Skeletal muscle tissue (tissue), 4 donors: ENCODE data around the gene RAB30. TPM values are rescaled to one million over a fixed set of nuclear protein-coding genes. Genes with fewer than 3 reads are reported as not detected.

Experiments
- H3K27ac ChIP-seq: one replicate; pipeline ENCODE4 v1.7.0; 2013; ENCODE audit warnings: mild to moderate bottlenecking, low read depth, low read length, inconsistent platforms
- H3K27me3 ChIP-seq, 3 donors: one replicate each; pipeline ENCODE4 v1.7.0; 2013; ENCODE audit warnings: low read length in 3 of 3; ENCODE audit not compliant: control insufficient read depth in 3 of 3, insufficient read depth in 3 of 3
- H3K36me3 ChIP-seq, 3 donors: one replicate each; pipeline ENCODE4 v1.7.0; 2013; ENCODE audit warnings: low read length in 3 of 3; ENCODE audit not compliant: control insufficient read depth in 3 of 3, insufficient read depth in 3 of 3
- H3K4me1 ChIP-seq, 3 donors: one replicate each; pipeline ENCODE4 v1.7.0; 2013; ENCODE audit warnings: low read length in 3 of 3, mild to moderate bottlenecking in 3 of 3; ENCODE audit not compliant: control insufficient read depth in 3 of 3, insufficient read depth in 3 of 3
- H3K4me3 ChIP-seq, 3 donors: one replicate each; pipeline ENCODE4 v1.7.0; 2013; ENCODE audit warnings: low read length in 3 of 3
- H3K9ac ChIP-seq, 3 donors: one replicate each; pipeline ENCODE4 v1.7.0; 2013; ENCODE audit warnings: low read length in 3 of 3, mild to moderate bottlenecking in 3 of 3, moderate library complexity in 2 of 3, low read depth in 1 of 3
- H3K9me3 ChIP-seq, 3 donors: one replicate each; pipeline ENCODE4 v1.7.0; 2013; ENCODE audit warnings: low read length in 3 of 3; ENCODE audit not compliant: control insufficient read depth in 3 of 3
- total RNA-seq: library from RNA; depleted of rRNA; stranded (reverse); fragments of >200 nt; gene quantifications from one replicate; pipeline ENCODE4 v1.2.3, GENCODE V29; 2014
- donor health status: Osteomylitis.

Gene RAB30
- total RNA-seq, 1 donor from 2014 or later = 16.2 TPM

DNA sequence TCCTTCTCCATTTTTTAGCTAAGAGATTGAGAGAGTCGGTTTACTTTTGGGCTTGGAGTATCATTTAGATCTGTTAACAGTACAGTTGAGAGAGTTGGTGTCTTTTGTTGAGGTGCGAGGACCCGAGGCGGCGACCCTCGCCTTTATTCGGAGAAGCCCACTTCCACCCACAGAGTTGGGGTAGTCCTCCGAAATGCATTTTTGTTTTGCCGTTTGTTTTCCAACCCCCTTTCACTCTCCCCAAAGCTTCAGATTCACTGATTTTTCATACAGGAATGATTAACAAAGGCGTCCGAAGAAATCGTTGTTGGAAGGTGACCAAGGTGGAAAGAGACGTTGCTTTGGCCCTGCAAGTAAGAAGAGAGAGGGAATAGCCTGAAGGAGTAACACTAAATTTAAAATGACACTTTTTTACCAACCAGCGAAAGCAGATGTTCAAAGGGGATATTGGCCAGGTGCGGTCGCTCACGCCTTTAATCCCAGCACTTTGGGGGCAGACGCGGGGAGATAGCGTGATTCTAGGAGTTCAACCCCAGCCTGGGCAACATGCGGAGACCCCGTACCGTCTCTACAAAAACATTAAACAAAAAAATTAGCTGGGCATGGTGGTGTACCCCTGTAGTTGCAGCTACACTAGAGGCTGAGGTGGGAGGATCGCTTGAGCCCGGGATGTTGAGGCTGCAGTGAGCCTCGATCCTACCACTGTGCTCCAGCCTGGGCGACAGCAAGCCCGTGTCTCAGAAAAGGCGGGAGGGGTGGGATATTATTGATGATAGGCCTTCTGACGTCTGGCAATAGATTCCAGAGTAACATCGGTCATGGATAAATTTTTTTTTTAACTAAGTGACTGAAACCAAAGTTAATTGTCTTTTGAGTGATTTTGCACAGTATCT, 899 bp upstream of the RAB30 start:
- Histone ChIP-seq H3K27me3 (no peaks in the 10 kb centered on the region), H3K4me1 (peaks cover 23 to 38% (median 35%) of the 10 kb centered on the region in 3 donors), H3K9me3 (no peaks in the 10 kb centered on the region)

GRCh38 chr11:83070731-83071566, 748 bp downstream of the RAB30 start:
- peaks cover 23 to 40% (median 35%) of the 10 kb centered on the region in 3 donors for H3K4me1 ChIP-seq
- peak overlapping the region; percentile 82 to 100 (median 96) for H3K9ac ChIP-seq
- H3K27ac ChIP-seq = peak overlapping the region; percentile 94
- no peaks in the 10 kb centered on the region for H3K27me3 ChIP-seq
- H3K9me3 ChIP-seq = no peaks in the 10 kb centered on the region
- H3K4me3 ChIP-seq = peak overlapping the region; percentile 83 to 96 (median 87)
- H3K36me3 ChIP-seq = peaks cover 4 to 9% (median 4%) of the 10 kb centered on the region in 3 donors

More for the DNA sequence above, 899 bp upstream of the RAB30 start:
- Histone ChIP-seq H3K4me3 (peak overlapping the region; percentile 87 to 96 (median 96)), H3K27ac (peak overlapping the region; percentile 94), H3K9ac (peak overlapping the region; percentile 82 to 100 (median 96)), H3K36me3 (peaks cover 4 to 11% (median 4%) of the 10 kb centered on the region in 3 donors)

DNA sequence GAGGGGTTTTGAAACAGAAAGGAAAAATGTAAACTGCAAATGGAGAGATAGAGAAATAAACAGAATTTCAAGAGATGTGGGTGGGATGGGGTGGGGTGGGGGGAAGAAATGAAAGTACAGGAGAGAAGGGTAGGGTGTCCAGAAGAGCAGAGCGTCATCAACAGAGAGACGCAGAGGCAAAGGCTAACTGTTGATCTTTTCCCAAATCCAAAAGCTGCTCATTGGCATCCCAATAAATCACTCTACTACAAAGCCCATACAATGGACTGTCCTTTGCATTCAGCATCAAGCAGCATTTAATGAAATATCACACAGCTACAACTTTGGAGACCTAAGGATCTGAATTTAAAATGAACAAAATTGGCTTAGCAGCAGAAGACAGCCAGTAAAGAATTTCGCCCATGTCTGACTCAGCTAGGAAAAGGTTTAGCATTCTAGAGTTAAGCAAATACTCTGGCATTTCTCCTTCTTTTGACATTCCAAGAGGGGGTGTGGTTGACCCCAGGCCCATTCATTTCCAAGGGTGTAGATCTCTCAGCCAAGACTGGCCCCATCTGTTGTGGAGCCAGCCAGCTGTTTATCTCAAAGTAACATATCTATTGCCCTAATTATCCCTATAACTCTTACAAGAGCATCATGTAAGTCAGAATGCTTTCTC, 1.5 kb downstream of the RAB30 start:
- no peaks in the 10 kb centered on the region for H3K9me3 ChIP-seq
- H3K27me3 ChIP-seq = no peaks in the 10 kb centered on the region
- peaks cover 30 to 48% (median 35%) of the 10 kb centered on the region in 3 donors for H3K4me1 ChIP-seq
- H3K36me3 ChIP-seq = peaks cover 4 to 9% (median 4%) of the 10 kb centered on the region in 3 donors
- H3K27ac ChIP-seq = peak overlapping the region; percentile 94
- H3K9ac ChIP-seq = peak overlapping the region; percentile 82 to 100 (median 96)
- peak overlapping the region; percentile 83 to 96 (median 87) for H3K4me3 ChIP-seq

GRCh38 chr11:83069441-83070043, 2.2 kb downstream of the RAB30 start:
- peak overlapping the region; percentile 41 for H3K27ac ChIP-seq
- H3K4me1 ChIP-seq = peaks cover 30 to 48% (median 35%) of the 10 kb centered on the region in 3 donors

GRCh38 chr11:83068568-83068967, 3.1 kb downstream of the RAB30 start:
- Histone ChIP-seq H3K27ac (peak overlapping the region; percentile 41), H3K4me1 (peaks cover 30 to 48% (median 34%) of the 10 kb centered on the region in 3 donors), H3K36me3 (peaks cover 0 to 5% (median 2%) of the 10 kb centered on the region in 3 donors), H3K9ac (no peak overlapping the region), H3K9me3 (no peaks in the 10 kb centered on the region), H3K27me3 (no peaks in the 10 kb centered on the region), H3K4me3 (no peak overlapping the region)

More at GRCh38 chr11:83069441-83070043, 2.2 kb downstream of the RAB30 start:
- H3K36me3 ChIP-seq = peaks cover 4 to 9% (median 4%) of the 10 kb centered on the region in 3 donors
- H3K4me3 ChIP-seq = peak overlapping the region in 2 of 3 donors; percentile 87 to 96
- H3K9me3 ChIP-seq = no peaks in the 10 kb centered on the region
- H3K27me3 ChIP-seq = no peaks in the 10 kb centered on the region
- no peak overlapping the region for H3K9ac ChIP-seq

- no peak overlapping the region for H3K4me3 ChIP-seq
- peaks cover 0 to 3% (median 0%) of the 10 kb centered on the region in 3 donors for H3K36me3 ChIP-seq
- H3K9me3 ChIP-seq = no peaks in the 10 kb centered on the region
- H3K9ac ChIP-seq = no peak overlapping the region
- H3K27me3 ChIP-seq = no peaks in the 10 kb centered on the region
- H3K27ac ChIP-seq = no peak overlapping the region
- peaks cover 10 to 30% (median 11%) of the 10 kb centered on the region in 3 donors for H3K4me1 ChIP-seq
These were observed 7.7 kb downstream of the RAB30 start for GRCh38 chr11:83064011-83064410.

GRCh38 chr11:83063073-83063754, 8.5 kb downstream of the RAB30 start:
- Histone ChIP-seq H3K36me3 (peaks cover 0 to 3% (median 0%) of the 10 kb centered on the region in 3 donors), H3K4me1 (peaks cover 6 to 22% (median 7%) of the 10 kb centered on the region in 3 donors), H3K4me3 (peak overlapping the region in 1 of 3 donors; percentile 44), H3K9me3 (no peaks in the 10 kb centered on the region), H3K27me3 (no peaks in the 10 kb centered on the region), H3K27ac (no peak overlapping the region), H3K9ac (peak overlapping the region in 1 of 3 donors; percentile 28)

DNA sequence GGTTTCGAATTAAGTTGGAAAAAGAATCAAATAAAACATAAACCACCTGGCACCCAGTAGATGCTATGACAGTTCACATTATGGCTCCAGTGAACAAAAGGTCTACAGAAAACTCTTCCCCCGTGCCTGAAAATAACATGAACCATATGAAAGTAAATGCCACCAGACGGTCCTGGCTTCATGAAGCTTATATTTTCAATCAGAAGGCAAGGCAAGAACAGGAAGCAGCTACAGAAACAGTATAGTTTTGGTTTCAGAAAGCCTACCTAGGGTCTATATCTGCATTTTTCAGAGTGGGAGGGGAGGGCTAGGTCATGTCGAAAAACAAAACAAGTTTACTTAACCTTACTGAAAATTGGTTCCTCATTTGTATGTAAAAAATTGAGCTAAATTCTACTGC, 9.8 kb downstream of the RAB30 start:
- Histone ChIP-seq H3K9ac (no peak overlapping the region), H3K9me3 (no peaks in the 10 kb centered on the region), H3K4me3 (no peak overlapping the region), H3K27me3 (no peaks in the 10 kb centered on the region), H3K27ac (no peak overlapping the region), H3K36me3 (no peaks in the 10 kb centered on the region), H3K4me1 (peaks cover 11 to 20% (median 13%) of the 10 kb centered on the region in 3 donors)
